GM10248 (cell line): Measurements from ENCODE around the gene APOC3.

Experiments used
- CTCF ChIA-PET: fragments of 300-600 bp; sonication (Branson Sonifier 250); formaldehyde crosslinking; extraction: SDS; loops from one replicate; lab custom pipeline; 2021; ENCODE audit warnings: antibody characterized with exemption; lab: Yijun Ruan, JAX
- POLR2A ChIA-PET: fragments of 350-650 bp; sonication (Branson Sonifier 250); formaldehyde crosslinking; extraction: SDS; loops from one replicate; lab custom pipeline; 2020; ENCODE audit warnings: antibody characterized with exemption; lab: Yijun Ruan, JAX
- DNase-seq: peaks from one replicate; pipeline ENCODE4 v3.0.0; 2012; ENCODE audit errors: extremely low spot score
- CTCF ChIP-seq: IDR thresholded peaks from 2 replicates; pipeline ENCODE4 v1.5.1; 2012; ENCODE audit warnings: mild to moderate bottlenecking, low read depth; ENCODE audit errors: extremely low read depth, missing control alignments, control extremely low read depth

The APOC3 gene

GRCh38 chr11:116865696-116866095, 36.0 kb downstream of the APOC3 start:
- CTCF ChIA-PET, result interaction anchor here (2.5 to 7.5 kb wide), 2 partner anchors 11 to 240 kb away, joined by 9 to 49 read pairs; no protein-coding TSS in a partner anchor
- POLR2A ChIA-PET, result no interaction called here
- no peak for DNase-seq
- no peak for TF ChIP-seq CTCF

- CTCF ChIA-PET, result interaction anchor here (1.2 to 7.5 kb wide), 5 partner anchors 8 to 239 kb away, joined by 3 to 49 read pairs (median 9); no protein-coding TSS in a partner anchor
- DNase-seq, result no peak
- POLR2A ChIA-PET, result no interaction called here
- no peak for TF ChIP-seq CTCF
Observed at GRCh38 chr11:116866804-116867455, 37.2 kb downstream of the APOC3 start.

GRCh38 chr11:116867619-116868018, 37.9 kb downstream of the APOC3 start:
- no peak for DNase-seq
- CTCF ChIA-PET, result interaction anchor here (0.7 to 7.5 kb wide), 6 partner anchors 8 to 32 kb away, joined by 3 to 49 read pairs (median 4); no protein-coding TSS in a partner anchor
- POLR2A ChIA-PET, result no interaction called here
- TF ChIP-seq CTCF, result no peak

GRCh38 chr11:116868066-116868465, 38.4 kb downstream of the APOC3 start:
- no peak for DNase-seq
- POLR2A ChIA-PET, result no interaction called here
- CTCF ChIA-PET, result interaction anchor here (0.7 to 7.5 kb wide), 5 partner anchors 8 to 32 kb away, joined by 3 to 49 read pairs (median 4); no protein-coding TSS in a partner anchor
- TF ChIP-seq CTCF, result no peak

- ChIA-PET POLR2A (no interaction called here), CTCF (interaction anchor here (0.9 to 4.0 kb wide), 5 partner anchors 10 to 79 kb away, joined by 3 to 24 read pairs (median 5); no protein-coding TSS in a partner anchor)
- no peak for DNase-seq
- TF ChIP-seq CTCF, result no peak
Observed at GRCh38 chr11:116869610-116870009, 39.9 kb downstream of the APOC3 start.

- no peak for DNase-seq
- POLR2A ChIA-PET, result no interaction called here
- no peak for TF ChIP-seq CTCF
- CTCF ChIA-PET, result interaction anchor here (0.9 to 4.0 kb wide), 7 partner anchors 8 to 79 kb away, joined by 3 to 24 read pairs (median 4); no protein-coding TSS in a partner anchor
Observed at GRCh38 chr11:116870054-116870453, 40.3 kb downstream of the APOC3 start.
